Dermis lymphatic vessel endothelial cell (primary cell): ENCODE results near the gene COL6A1. TPM values are rescaled to one million over a fixed set of nuclear protein-coding genes. Genes with fewer than 3 reads are reported as not detected.

Experiments used
- total RNA-seq: library from RNA; depleted of rRNA; stranded (reverse); fragments of >200 nt; gene quantifications from 2 replicates; pipeline ENCODE4 v1.2.1, GENCODE V29; 2014

COL6A1 gene, protein sequence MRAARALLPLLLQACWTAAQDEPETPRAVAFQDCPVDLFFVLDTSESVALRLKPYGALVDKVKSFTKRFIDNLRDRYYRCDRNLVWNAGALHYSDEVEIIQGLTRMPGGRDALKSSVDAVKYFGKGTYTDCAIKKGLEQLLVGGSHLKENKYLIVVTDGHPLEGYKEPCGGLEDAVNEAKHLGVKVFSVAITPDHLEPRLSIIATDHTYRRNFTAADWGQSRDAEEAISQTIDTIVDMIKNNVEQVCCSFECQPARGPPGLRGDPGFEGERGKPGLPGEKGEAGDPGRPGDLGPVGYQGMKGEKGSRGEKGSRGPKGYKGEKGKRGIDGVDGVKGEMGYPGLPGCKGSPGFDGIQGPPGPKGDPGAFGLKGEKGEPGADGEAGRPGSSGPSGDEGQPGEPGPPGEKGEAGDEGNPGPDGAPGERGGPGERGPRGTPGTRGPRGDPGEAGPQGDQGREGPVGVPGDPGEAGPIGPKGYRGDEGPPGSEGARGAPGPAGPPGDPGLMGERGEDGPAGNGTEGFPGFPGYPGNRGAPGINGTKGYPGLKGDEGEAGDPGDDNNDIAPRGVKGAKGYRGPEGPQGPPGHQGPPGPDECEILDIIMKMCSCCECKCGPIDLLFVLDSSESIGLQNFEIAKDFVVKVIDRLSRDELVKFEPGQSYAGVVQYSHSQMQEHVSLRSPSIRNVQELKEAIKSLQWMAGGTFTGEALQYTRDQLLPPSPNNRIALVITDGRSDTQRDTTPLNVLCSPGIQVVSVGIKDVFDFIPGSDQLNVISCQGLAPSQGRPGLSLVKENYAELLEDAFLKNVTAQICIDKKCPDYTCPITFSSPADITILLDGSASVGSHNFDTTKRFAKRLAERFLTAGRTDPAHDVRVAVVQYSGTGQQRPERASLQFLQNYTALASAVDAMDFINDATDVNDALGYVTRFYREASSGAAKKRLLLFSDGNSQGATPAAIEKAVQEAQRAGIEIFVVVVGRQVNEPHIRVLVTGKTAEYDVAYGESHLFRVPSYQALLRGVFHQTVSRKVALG
- 14.0 and 22.4 TPM in 2 replicates for total RNA-seq

GRCh38 chr21:45981151-45982091, at the start of gene COL6A1:
COL6A1 (plus strand) TSS chr21:45981770; CDS start chr21:45981851, 81 bp downstream.

Other genes starting within 250 kb of the COL6A1 start
- gene COL6A2, start 116.3 kb downstream of the COL6A1 start, total RNA-seq, result 39.7 and 92.9 TPM in 2 replicates
- gene FTCD, start 173.8 kb downstream of the COL6A1 start, total RNA-seq, result not detected in 2 replicates
- 4.7 and 6.3 TPM in 2 replicates for gene SPATC1L, start 202.7 kb downstream of the COL6A1 start, total RNA-seq
- gene LSS, start 247.0 kb downstream of the COL6A1 start, total RNA-seq, result 28.6 and 37.9 TPM in 2 replicates